Heart left ventricle (tissue), 16 donors: ENCODE data around the gene SORL1-AS1.

ENCODE experiments used
- ATAC-seq, 4 donors: fragments of 200-7000 bp; cut with Tn5 transposase; one replicate each; pipeline ENCODE4 v1.9.1; 2020 to 2022; ENCODE audit warnings: moderate library complexity in 4 of 4, mild to moderate bottlenecking in 3 of 4, moderate number of reproducible peaks in 1 of 4
- DNase-seq, 5 donors: peaks; one replicate each; pipeline ENCODE4 v3.0.0-alpha.2; 2020
- H3K27ac ChIP-seq, 12 donors: fragments of 200-600 bp; sonication (generic) in 4 of 12; one replicate each; pipeline versions ENCODE4 v1.5.0 to v1.8.0; 2016 to 2022; ENCODE audit warnings: mild to moderate bottlenecking in 2 of 12
- H3K27me3 ChIP-seq, 9 donors: fragments of 200-600 bp; sonication (generic) in 2 of 9; one replicate each; pipeline versions ENCODE4 v1.5.1 to v1.8.0; 2016 to 2022; ENCODE audit warnings: mild to moderate bottlenecking in 3 of 9
- H3K36me3 ChIP-seq, 9 donors: fragments of 200-600 bp; sonication (generic) in 2 of 9; one replicate each; pipeline versions ENCODE4 v1.5.0 to v1.8.0; 2018 to 2022; ENCODE audit warnings: mild to moderate bottlenecking in 2 of 9
- H3K4me1 ChIP-seq, 12 donors: fragments of 200-600 bp; sonication (generic) in 4 of 12; one replicate each; pipeline versions ENCODE4 v1.5.0 to v1.8.0; 2016 to 2022; ENCODE audit warnings: mild to moderate bottlenecking in 3 of 12
- H3K4me3 ChIP-seq, 12 donors: fragments of 200-600 bp; sonication (generic) in 4 of 12; one replicate each; pipeline versions ENCODE4 v1.5.0 to v1.8.0; 2017 to 2022; ENCODE audit warnings: mild to moderate bottlenecking in 9 of 12, moderate library complexity in 4 of 12
- H3K9me3 ChIP-seq, 12 donors: fragments of 200-600 bp; sonication (generic) in 4 of 12; one replicate each; pipeline versions ENCODE4 v1.5.0 to v1.8.0; 2016 to 2022; ENCODE audit warnings: mild to moderate bottlenecking in 1 of 12
- POLR2A ChIP-seq, 2 donors: fragments of 450-650 bp; IDR thresholded peaks; one replicate each; pipeline ENCODE4 v1.6.1; 2017; ENCODE audit warnings: antibody characterized with exemption in 2 of 2, mild to moderate bottlenecking in 2 of 2, moderate library complexity in 2 of 2
- WGBS, 4 donors: extraction: QIAGEN DNeasy Blood & Tissue Kit in 2 of 4; methylation state at CpG; one replicate each; pipeline versions ENCODE4 v1.1.5 to v1.1.7; 2013 to 2018; 5-methylcytosine and 5-hydroxymethylcytosine counted together
- intact Hi-C, 10 donors: fragments of 100-400 bp; cut with DNase I; formaldehyde crosslinking; loops; one replicate each; pipeline versions ENCODE4 v1.11.1 to v1.14.2; 2022
- TF ChIP-seq, protein P1 (sequence below), 12 donors: fragments of 200-600 bp; sonication (generic) in 4 of 12; IDR thresholded peaks; one replicate each; pipeline versions ENCODE4 v1.5.0 to v1.8.0; 2018 to 2022; ENCODE audit warnings: antibody characterized with exemption in 12 of 12, mild to moderate bottlenecking in 5 of 12
- donor health status: ischemic (EF 13 %, LVEDD 7.1; RV severe dilation, severe dysfunction).
- donor health status: healthy with polysubstance abuse.
- donor health status: DM: no; HTN: yes; CAD: no.
- donor health status: DM: no; HTN: no; CAD: no.
- donor health status: ischemic (EF 25% LVEDD 6.9; RV normal size, moderate dysfunction).
- donor health status: ischemic (EF 25% LVEDD 5.7; RV mildly dilated, moderate dysfunction).
- donor health status: healthy.
- donor health status: DM: yes; HTN: yes; CAD: no.
- donor health status: ischemic (EF 35%, LVEDD 5.7; RV mildly dilated, moderate dysfunction).
- donor health status: nonischemic (EF 11% LVEDD 7.7; RV severe dilation, severe dysfunction).
- donor health status: DM: yes; HTN: yes; CAD: no.
- donor health status: PGD.
- donor health status: ischemic (EF 29% LVEDD 5.4; RV normal size, mild dysfunction).
- donor health status: nonischemic (EF 23%, LVEDD 6.1; RV moderate dilation, normal function).

The SORL1-AS1 gene

DNA sequence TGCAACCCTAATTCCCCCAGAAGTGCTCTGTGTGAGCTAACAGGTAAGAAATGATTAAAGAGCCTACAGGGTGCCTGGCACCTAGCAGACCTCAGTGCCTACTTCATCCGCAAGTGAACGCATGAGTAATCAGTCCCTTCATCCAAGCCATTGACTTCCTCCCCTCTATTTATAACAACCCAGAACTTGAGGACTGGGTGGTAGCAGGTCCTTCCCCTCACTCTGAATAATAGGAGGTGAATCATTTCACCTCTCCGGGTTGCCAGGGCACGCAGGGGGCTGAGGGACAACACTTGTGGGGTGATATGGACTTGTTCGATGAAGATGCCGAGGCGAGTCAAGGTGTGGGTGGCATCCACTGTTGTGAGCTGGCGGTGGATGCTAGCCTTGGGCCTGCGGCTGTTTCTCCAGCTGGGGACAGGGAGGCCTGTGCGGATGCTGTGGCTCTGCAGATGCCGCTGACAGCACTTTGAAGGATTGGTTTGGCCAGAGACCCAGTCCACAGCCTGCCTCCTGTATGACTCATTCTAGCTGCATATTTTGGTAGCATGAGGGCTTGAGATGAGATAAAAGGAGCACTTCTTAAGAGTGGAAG lies 11.7 kb upstream of the SORL1-AS1 start:
- 41 to 48% (median 44%) methylated on average over 11 of the region's 11 CpGs for WGBS, 4 donors
- intact Hi-C loops, result loop anchor here in 1 of 10 donors (5.0 kb wide), 1 partner anchor 68 kb away; no protein-coding TSS in a partner anchor
- Histone ChIP-seq H3K36me3 (no peaks in the 10 kb centered on the region), H3K4me3 (peak overlapping the region in 1 of 12 donors; percentile 7), H3K9me3 (no peaks in the 10 kb centered on the region), H3K4me1 (peaks cover 0 to 57% (median 20%) of the 10 kb centered on the region in 12 donors), H3K27ac (peak overlapping the region in 6 of 12 donors; percentile 9 to 78 (median 20)), H3K27me3 (no peaks in the 10 kb centered on the region)
- no peak for TF ChIP-seq POLR2A (IDR thresholded peaks at IDR 0.05)
- peak; percentile 89 to 93 (median 92) for ATAC-seq
- peak; percentile 63 to 87 (median 72) for DNase-seq

DNA sequence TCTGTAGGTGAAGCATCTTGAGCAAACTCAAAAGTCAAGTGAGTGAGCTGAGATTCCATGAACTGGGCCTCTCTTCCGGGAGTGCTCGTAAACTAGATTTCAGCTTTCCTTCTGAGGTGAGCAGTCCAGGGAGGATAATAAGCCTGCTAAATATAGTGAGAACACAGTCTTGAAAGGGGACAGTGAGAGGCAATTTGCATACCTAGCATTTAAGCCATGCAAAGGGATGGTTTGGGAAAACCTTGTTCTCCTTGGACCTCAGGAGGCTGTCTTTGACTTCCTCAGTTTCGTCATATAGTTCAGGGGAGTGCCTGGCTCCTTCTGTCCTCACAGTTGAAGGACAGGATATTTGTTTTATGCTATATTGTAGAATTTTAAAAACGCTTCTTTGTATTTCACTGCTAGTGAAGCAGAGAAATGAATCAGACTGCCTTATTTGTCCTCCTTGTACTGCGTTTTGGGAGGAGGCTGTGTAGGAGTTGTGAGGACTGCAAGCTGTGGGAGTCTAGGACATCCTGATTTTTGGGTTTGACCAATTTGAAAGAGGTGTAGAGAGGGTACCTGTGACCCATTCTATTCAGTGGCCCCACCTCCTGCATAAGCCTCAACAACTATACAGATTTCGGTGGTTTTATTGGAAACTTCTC lies 11.0 kb upstream of the SORL1-AS1 start:
- ATAC-seq, result no peak
- H3K36me3 ChIP-seq, result no peaks in the 10 kb centered on the region
- DNase-seq, result no peak
- H3K27ac ChIP-seq, result peak overlapping the region in 3 of 12 donors; percentile 10 to 78 (median 44)
- intact Hi-C loops, result loop anchor here in 1 of 10 donors (5.0 kb wide), 1 partner anchor 68 kb away; no protein-coding TSS in a partner anchor
- H3K9me3 ChIP-seq, result no peaks in the 10 kb centered on the region
- no peaks in the 10 kb centered on the region for H3K27me3 ChIP-seq
- WGBS, 4 donors, result 86 to 93% (median 90%) methylated on average over 6 of the region's 6 CpGs
- TF ChIP-seq POLR2A (IDR thresholded peaks at IDR 0.05), result no peak
- TF ChIP-seq, protein P1, sequence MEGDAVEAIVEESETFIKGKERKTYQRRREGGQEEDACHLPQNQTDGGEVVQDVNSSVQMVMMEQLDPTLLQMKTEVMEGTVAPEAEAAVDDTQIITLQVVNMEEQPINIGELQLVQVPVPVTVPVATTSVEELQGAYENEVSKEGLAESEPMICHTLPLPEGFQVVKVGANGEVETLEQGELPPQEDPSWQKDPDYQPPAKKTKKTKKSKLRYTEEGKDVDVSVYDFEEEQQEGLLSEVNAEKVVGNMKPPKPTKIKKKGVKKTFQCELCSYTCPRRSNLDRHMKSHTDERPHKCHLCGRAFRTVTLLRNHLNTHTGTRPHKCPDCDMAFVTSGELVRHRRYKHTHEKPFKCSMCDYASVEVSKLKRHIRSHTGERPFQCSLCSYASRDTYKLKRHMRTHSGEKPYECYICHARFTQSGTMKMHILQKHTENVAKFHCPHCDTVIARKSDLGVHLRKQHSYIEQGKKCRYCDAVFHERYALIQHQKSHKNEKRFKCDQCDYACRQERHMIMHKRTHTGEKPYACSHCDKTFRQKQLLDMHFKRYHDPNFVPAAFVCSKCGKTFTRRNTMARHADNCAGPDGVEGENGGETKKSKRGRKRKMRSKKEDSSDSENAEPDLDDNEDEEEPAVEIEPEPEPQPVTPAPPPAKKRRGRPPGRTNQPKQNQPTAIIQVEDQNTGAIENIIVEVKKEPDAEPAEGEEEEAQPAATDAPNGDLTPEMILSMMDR (IDR thresholded peaks at IDR 0.05), result no peak
- H3K4me3 ChIP-seq, result no peak overlapping the region
- H3K4me1 ChIP-seq, result peaks cover 0 to 55% (median 20%) of the 10 kb centered on the region in 12 donors

DNA sequence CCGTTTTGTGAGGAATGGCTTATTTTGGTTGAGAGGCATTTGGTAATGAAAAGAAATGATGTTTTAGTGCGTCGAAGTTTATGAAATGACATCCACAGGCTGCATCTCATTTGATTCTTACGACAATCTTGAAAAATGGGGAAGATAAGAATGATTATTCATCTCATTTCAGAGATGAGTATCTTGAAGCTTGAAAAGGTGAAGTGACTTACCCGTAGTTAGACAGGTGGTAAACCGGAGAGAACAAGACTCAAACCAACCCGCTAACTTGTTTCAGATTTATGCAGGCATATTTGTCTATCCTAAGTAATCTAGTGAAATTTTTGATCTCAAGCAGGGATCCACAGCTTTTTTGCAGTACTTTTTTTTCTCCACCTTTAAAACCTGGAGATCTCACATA lies 9.1 kb upstream of the SORL1-AS1 start:
- TF ChIP-seq, protein P1 (IDR thresholded peaks at IDR 0.05), result no peak
- no peak for TF ChIP-seq POLR2A (IDR thresholded peaks at IDR 0.05)
- Histone ChIP-seq H3K4me1 (peaks cover 0 to 44% (median 18%) of the 10 kb centered on the region in 12 donors), H3K27ac (no peak overlapping the region), H3K36me3 (no peaks in the 10 kb centered on the region), H3K4me3 (no peak overlapping the region), H3K9me3 (no peaks in the 10 kb centered on the region), H3K27me3 (no peaks in the 10 kb centered on the region)
- ATAC-seq, result no peak
- intact Hi-C loops, result loop anchor here in 1 of 10 donors (5.0 kb wide), 1 partner anchor 70 kb away; no protein-coding TSS in a partner anchor
- DNase-seq, result no peak
- 90 to 91% (median 91%) methylated on average over 7 of the region's 7 CpGs for WGBS, 4 donors

DNA sequence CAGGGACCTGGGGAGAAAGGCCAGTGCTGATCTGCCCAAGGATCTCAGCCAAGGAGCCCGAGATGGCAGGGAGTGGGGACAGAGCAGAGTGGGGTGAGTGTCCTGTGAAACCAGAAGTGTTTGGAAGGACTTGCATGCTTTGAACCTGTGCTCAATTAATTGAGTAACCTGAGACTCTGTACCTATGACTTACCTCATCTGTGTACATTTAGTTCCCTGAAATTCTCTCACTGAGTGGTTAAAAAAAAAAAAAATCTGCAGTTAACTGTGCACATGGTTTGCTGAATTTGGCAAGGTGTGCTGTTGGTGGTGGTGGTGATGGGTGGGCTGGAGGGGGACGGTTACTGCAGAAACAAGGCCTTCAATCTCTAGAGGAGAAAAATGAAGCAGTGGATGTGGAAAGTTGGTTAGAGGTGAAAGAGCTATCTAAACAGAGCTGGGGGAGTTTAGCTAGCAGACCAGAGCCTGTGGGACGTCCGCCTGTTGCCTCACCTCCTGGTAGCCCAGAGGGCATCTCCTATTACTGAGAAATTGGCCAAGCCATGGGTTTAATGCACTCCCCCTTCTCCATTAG lies 8.3 kb upstream of the SORL1-AS1 start:
- H3K36me3 ChIP-seq, result no peaks in the 10 kb centered on the region
- no peak for TF ChIP-seq POLR2A (IDR thresholded peaks at IDR 0.05)
- TF ChIP-seq, protein P1 (IDR thresholded peaks at IDR 0.05), result no peak
- WGBS, 4 donors, result 83 to 89% (median 86%) methylated on average over 4 of the region's 4 CpGs
- DNase-seq, result no peak
- intact Hi-C loops, result loop anchor here in 1 of 10 donors (5.0 kb wide), 1 partner anchor 71 kb away; no protein-coding TSS in a partner anchor
- H3K4me3 ChIP-seq, result no peak overlapping the region
- H3K4me1 ChIP-seq, result peaks cover 0 to 44% (median 11%) of the 10 kb centered on the region in 12 donors
- no peak for ATAC-seq
- no peaks in the 10 kb centered on the region for H3K9me3 ChIP-seq
- no peaks in the 10 kb centered on the region for H3K27me3 ChIP-seq
- no peak overlapping the region for H3K27ac ChIP-seq
